NCI-H2171 treated with DMSO at 0.1 percent for 48 hours (cell line): ENCODE measurements around the gene KCNAB1.
A peak's percentile ranks its signal among the peaks of the same experiment; 100 is the strongest.
"Not testable (repeated sequence)": the region's sequence is repeated elsewhere in the genome, so short reads cannot be mapped to it uniquely, and the experiment has no call there.

Source experiments
- DNase-seq: peaks from one replicate; lab custom pipeline; 2025; lab: John Stamatoyannopoulos, UW

KCNAB1 gene

DNA sequence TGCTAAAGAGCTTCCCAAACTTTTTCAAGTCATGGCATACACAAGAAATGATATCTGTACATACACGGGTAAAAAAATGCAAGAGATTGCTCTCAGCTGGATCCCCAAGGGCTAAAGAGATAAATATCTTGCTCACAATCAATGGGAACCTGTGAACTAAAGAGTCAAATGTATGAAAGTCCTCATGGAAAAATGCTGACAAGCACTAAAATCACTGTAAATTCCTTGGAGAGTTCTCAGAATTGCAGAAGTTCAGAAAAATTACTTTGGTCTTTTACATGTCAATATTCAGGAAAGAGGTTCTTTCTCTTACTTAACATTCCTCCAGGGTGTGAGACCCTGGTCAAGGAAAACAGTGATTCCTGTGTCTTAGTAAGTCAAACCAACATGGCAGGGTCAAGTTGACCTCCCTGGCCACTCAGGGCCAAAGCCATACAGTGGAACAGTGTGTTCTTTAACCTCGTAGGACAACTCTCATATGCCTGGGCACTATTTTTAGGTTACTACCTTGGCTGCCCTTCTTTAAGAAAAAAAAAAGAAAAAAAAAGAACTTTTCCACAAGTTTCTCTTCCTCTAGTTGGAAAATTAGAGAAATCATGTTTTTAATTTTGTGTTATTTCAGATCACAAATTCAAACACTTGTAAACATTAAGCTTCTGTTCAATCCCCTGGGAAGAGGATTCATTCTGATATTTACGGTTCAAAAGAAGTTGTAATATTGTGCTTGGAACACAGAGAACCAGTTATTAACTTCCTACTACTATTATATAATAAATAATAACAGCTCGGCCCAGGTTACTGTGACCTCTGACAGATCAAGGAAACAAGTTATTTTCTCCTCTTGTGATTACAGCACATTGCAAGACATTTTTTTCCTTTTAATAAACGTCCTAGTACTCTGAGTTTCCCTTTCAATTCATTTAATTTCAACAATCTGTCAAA, 422.0 kb downstream of the KCNAB1 start:
- DNase-seq = no peak

DNA sequence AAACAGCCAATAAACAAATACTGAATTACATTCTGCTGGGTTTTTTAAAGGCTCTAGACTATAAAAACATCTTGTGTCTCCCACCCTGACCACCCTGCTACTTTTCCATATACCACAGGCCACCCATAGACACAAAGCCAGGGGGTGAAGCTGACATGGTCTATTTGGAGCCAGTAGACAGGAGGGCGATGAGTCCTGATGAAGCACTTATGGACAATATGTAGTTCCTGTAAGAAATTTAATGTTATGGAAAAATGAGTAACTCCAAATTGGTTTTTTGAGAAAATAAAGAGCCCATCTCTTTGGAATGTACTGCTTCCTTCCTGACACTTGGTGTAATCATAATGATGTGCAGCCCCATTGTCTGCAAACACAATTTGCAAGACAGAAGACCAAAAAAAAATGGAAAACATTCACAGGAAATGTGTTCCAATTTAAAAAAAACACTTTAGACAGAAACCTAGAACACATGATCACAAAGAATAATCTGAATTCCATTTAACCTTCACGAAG, 422.7 kb downstream of the KCNAB1 start:
- DNase-seq = no peak

DNA sequence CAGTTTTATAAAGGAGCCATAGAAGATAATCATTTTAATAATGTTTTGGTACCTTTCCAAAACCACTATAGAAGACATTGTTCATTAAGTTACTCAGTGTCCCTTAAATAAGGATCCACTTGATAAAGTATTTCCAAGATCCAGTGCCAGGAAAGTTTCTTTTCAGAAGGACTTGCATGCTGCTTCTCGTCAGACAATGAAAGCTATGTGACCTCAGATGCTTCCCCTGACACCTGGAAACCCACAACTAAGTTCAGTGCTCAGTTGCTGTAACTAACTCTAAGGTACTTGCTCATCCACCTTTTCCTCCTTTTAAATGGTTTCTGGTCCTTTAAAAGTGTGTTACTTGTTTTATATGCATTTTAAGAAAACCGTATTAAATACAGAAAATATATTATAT, 427.3 kb downstream of the KCNAB1 start:
- DNase-seq = no peak

DNA sequence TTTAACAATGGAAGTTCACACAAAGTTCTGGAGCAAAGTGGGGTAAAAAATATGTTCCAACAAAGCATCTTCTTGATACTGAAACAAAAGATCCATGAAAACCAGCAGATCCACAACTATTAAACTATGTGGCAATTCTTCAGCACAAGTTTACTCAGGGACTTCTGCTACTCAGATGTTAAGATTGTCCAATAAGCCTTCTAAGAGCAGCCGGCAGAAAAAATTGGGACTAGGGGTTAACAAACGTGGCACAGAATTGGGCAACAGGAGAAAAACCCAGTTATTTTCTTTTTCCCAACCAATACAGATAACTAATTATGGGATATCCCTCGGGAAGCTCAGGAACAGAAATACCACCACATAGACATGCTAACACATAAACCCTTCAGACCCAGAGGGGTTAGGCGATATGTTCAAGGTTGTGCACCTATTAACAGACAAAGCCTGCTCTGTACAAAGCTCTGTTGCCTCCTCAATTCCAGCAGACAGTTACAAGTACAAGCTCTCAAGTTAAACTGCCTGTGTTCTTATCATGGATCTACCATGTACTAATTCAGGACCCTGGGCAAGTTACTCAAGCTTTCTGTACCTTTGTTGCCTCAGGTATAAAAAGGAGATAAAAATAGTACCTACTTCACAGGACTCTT, 427.8 kb downstream of the KCNAB1 start:
- no peak for DNase-seq

DNA sequence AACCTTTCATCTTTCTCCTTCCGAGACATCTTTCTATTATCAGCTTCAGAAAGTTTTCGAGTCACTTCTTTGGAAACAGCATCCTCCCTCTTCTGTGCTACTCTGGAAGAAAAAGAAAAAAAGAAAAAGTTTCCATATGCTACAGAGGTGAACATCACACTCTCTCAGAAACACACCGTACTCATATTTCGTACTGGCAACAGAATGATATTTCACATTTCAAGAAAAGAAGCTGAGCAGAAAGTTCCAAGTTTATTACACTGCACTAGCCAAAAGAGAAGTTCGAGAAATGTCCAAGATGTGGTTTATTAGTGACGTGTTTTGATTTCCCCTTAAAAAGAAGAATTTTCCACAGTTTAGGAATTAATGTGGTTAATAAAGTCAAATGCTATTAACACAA, 428.5 kb downstream of the KCNAB1 start:
- no peak for DNase-seq

DNA sequence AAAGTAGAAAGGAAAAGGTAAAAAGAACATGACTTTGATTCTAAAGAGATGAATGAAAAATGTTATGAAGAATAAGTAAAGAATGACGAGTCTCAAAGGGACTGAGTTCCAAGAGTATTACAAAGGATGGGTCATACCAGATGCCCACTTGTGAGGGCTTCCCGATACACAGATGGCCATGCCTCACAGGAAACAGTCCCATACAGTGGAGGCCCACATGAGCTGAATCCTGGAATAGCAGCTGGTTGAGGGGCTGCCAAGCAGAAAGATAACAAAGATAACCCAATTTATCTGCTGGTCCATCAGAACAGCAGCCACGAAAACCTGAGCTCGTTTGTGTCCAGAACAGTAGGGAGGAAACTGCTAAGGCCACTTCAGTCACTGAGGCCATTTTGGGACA, 430.9 kb downstream of the KCNAB1 start:
- no peak for DNase-seq

DNA sequence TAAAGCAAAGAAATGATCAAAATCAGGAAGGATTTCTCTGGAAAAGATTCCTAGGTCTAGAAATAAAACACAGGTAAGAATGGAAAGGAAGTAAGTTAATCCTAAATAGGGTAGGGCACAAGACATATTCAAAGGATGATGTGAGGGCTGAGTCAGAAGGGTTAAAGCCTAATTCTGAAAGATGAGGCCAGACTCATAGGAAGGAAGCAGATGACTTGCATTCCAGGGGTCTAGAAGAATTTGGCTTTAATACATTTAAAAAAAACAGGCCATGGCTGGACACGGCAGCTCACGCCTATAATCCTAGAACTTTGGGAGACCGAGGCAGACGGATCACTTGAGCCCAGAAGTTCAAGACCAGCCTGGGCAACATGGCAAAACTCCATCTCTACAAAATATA, 431.4 kb downstream of the KCNAB1 start:
- no peak for DNase-seq

DNA sequence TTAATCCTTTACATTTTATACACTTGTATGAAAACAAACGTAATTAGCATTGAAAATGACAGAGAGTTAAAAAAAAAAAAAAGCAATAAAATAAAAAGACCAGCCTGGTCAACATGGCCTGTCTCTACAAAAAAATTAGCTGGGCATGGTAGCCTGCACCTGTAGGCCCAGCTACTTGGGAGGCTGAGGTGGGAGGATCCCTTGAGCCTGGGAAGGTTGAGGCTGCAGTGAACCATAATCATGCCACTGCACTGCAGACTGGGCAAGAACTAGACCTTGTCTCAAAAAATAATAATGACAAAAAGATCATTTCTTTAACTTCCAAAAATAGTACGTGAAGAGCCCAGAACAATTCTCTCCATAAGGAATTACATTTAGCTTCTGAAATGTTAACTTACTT, 432.6 kb downstream of the KCNAB1 start:
- no peak for DNase-seq

DNA sequence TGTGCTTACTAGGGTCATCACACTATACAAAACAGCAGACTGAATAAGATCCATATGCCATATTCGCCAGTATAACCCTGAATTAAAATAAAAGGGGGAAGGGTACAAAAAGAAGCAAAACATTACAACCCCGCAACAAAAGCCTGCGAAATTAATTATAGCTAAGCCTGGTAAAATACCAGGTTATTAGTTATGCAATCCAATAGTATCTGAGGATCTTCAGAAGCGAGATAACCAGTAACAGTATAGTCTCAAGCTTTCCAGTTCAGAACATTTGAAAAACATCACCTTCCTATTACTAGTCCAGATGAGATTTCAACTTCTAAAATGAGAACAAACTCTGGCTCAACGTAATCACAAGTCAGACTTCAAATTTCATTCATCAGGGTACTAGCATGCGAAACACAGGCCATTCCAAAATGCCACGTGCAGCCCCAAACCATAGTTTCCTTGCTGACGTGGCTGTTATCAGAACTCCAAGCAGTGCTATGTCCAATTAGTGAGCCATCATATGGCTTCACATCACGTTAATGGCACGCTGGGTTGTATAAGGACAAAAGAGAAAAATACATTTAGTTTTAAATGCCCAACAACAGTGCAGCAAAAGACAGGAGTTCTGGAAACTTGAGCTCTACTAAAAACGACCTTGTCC, 433.5 kb downstream of the KCNAB1 start:
- no peak for DNase-seq

DNA sequence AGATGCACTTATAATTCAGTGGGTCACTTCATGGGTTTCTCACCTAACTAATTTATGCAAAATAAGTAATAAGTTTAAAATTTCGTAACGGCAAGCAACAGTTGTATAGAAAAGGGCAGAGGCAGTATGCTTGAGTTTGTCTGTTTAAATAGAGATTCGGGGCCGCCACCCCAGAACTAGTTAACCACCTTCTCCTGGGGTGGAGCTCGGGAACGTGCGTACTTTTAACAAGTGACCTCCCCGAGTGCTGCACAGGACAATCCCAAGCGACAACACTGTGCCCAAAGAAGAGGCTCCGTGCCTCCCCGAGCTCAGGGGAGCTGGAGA, 434.1 kb downstream of the KCNAB1 start:
- no peak for DNase-seq

DNA sequence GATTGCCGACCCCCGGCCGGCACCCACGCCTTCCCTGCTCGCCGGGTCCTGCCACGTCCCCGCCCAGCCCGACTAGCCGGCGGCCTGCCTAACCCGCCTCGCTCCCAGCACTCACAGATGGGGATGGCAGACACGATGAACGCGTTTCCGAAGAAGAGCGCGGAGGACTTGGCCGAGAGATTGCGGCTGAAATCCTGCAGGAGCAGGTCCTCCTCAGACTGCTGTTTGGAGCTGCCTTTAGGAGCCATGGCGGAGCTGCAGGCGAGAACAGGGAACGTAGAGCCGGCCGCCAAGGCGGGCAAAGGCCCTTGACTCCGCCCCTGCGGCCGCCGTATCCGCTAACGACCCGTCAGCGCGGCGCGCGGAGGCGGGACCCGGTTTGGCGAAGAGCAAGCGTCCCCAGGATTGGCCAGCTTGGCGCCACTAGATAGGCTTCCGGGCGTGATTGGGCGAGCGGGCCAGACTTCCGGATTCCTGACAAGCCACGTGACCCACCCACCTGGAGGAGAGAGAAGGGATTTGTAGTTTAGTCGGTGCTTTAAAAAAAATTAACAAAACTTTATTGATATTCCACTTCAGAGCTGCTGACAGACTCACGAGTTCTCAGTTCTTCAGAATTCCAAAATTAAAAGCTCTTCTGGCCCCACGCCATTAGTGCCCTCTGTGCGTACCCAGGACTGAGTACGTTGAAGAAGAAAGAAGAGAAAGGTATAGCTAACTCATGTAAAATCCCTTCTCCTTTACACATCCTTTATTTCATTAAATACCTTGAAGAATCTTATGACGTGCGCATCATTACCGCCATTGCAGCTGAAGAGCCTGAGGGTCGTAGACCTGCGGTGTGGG, 434.7 kb downstream of the KCNAB1 start, which contains the start of gene SSR3:
Gene SSR3, minus strand, starts transcription at position 276 of the 846 bp plus-strand sequence. Its CDS starts 28 bp downstream, at position 248.
- DNase-seq = peak; percentile 99

DNA sequence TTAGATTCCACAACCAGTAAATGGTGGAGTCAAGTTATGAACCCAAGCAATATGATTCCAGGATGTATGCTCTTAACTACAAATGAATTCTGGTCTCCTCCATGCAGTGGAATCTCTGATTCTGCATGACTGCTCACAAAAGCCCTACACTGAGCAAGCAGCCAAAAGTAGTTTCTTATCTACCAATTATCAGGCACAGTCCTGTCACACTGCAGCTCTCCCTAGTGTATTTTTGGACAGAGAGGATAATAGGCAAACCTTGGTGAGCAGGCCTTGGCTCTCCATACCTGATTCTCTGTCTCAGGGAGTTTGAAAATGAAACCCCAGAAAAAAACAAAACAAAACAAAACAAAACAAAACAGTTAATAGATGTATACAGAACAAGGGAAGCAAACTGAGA, 438.0 kb downstream of the KCNAB1 start:
- peak; percentile 34 for DNase-seq

DNA sequence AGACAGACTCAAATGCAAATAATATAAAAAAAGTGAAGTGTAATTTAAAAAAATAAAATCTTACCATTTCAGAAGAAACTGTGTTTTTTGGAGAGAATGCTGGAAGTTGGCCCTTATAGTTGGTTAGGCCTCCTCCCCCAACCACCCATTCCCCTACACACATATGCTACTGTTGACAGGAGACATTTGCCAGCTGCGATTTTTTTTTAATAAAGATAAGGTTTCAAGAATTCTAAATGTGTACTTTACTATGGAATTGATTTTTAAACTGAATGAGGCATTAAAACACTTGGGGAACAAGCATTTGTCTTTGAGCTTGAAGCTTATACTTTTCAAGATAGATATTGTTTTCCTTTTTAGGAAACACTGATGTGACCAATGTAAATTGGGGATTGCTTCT, 438.9 kb downstream of the KCNAB1 start:
- DNase-seq = peak; percentile 85

DNA sequence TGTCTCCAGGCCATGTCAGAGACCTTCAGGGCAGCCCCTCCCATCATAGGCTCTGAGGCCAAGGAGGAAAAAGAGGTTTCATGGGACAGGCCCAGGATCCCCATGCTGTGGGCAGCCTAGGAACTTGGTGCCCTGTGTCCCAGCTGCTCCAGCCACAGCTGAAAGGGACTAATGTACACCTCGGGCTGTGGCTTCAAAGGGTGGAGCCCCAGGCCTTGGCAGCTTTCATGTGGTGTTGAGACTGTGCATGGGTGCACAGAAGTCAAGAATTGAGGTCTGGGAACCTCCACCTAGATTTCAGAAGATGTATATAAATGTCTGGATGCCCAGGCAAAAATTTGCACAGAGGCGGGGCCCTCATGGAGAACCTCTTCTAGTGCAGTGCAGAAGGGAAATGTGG, 441.2 kb downstream of the KCNAB1 start:
- no peak for DNase-seq

DNA sequence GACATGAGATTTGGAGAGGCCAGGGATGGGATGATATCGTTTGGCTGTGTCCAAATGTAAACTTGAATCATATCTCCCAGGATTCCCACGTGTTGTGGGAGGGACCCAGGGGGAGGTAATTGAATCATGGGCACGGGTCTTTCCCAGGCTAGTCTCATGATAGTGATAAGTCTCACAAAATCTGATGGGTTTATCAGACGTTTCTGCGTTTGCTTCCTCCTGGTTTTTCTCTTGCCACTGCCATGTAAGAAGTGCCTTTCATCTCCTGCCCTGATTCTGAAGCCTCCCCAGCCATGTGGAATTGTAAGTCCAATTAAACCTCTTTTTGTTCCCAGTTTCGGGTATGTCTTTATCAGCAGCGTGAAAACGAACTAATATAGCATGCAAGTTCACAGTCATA, 442.1 kb downstream of the KCNAB1 start:
- not testable (repeated sequence) for DNase-seq

DNA sequence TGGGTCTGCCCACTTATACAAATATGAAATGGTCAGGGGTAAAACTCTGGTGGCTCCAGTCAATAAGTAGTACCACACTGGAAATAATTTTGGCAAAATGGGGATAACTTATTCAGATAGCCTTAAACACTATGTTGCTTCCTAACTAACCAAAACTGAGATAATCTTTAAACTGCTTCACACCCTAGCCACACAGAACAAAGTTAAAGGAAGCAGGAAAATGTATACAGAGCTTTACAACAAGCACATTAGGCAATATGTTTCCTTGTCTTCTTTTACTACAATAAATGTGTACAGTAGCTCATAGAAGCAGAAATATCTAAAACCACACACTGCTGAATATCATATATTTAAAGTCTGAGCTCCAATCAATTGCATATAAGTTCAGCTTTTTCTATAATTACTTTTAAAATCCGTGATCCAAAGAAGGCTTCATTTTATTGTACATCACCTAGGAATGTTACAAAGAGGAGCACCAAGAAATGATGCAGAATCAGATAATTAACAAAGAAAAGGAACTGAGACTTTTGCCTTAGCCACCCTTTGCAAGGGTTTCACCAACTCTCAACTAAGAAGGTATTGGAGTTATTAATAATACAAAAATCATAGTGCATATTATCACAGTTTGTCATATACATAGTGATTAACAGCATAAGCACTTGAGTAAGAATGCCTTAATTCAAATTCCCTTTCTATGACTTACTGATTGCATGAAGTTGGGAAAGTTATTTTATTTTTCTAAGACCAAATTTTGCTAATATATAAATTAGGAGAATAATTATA, 443.7 kb downstream of the KCNAB1 start:
- DNase-seq = no peak

DNA sequence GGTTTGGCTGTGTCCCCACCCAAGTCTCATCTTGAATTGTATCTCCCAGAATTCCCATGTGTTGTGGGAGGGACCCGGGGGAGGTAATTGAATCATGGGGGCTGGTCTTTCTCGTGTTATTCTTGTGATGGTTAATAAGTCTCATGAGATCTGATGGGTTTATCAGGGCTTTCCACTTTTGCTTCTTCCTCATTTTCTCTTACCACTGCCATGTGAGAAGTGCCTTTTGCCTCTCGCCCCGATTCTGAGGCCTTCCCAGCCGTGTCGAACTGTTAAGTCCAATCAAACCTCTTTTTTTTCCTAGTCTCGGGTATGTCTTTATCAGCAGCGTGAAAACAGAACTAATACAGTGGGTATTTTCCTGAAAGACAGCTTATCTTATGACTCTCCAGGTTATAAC, 448.6 kb downstream of the KCNAB1 start:
- DNase-seq = not testable (repeated sequence)

DNA sequence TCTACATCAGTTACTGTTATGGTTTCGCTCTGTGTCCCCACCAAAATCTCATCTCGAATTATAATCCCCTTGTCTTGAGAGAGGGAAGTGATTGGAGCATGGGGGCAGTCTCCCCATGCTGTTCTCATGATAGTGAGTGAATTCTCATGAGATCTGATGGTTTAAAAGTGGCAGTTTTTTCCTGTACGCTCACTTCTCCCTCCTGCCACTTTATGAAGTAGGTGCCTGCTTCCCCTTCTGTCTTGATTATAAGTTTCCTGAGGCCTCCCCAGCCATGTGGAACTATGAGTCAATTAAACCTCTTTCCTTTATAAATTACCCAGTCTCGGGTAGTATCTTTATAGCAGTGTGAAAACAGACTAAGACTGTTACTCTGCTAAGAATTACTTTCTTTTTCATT, 449.5 kb downstream of the KCNAB1 start:
- DNase-seq = not testable (repeated sequence)

DNA sequence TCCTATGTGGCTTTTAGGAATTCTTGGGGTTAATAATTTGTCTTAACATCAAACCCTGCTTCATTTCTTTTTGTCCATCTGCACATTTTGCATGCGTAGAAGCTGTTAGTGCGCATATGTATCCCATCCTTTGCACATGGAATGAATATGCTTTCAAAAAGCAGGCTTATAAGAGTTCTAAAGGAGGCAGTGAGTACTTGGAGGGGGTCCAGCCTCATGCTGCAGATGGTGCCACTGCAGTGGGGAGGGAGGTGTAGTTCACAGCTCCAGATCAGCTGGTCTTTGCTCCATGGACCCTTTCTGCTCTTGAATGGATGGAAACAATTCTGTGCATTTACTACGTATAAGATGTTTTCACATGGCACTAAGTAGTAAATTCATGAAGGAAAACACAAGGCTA, 455.3 kb downstream of the KCNAB1 start:
- no peak for DNase-seq

DNA sequence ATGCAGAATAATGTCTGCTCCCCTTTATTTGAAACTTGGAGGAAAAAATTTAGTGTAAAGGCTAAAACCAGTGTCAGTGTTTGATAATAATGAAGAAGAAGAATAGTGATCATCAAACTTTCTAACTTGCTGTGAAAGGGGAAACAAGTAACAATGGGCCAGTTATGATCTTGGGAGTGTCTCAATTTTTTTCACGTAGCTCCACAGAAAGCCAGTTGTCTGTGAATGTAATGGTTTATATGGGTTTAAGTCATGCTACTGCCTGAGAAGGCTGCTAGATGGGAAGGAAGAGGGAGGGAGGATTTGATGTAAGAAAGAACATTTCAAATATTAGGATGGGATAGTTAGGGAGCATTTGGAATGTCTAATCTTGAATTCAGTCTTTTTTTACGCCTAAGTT, 455.7 kb downstream of the KCNAB1 start:
- DNase-seq = no peak
